HG03457 (cell line): Measurements from ENCODE around the gene MAML2.

Source experiments
- ATAC-seq: cut with Tn5 transposase; IDR thresholded peaks from one replicate; pipeline ENCODE4 v1.9.1; 2021; ENCODE audit warnings: moderate number of reproducible peaks; ENCODE audit not compliant: unreplicated experiment

MAML2 gene

GRCh38 chr11:96318850-96319249 lies 24.1 kb downstream of the MAML2 start:
- ATAC-seq, result no peak

DNA sequence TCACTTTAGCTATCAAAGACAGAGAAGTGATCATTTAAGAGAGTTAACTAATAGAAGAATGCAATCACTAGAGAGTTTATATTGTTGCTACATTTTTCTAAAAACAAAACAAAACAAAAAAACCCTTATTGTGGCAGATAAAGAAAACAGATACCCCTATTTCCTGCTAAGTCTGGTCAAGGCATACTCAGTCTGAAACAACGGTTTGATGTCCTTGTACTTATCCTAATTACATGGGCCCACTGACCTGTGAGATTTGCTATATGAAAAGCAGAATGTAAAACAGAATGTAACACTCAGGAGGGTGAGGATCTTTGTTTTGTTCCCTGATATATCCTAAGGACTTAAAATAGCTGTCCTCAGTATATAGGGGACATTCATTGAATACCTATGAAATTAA lies 24.6 kb downstream of the MAML2 start:
- no peak for ATAC-seq

- ATAC-seq, result no peak
Observed at GRCh38 chr11:96317985-96318384, 25.0 kb downstream of the MAML2 start.

DNA sequence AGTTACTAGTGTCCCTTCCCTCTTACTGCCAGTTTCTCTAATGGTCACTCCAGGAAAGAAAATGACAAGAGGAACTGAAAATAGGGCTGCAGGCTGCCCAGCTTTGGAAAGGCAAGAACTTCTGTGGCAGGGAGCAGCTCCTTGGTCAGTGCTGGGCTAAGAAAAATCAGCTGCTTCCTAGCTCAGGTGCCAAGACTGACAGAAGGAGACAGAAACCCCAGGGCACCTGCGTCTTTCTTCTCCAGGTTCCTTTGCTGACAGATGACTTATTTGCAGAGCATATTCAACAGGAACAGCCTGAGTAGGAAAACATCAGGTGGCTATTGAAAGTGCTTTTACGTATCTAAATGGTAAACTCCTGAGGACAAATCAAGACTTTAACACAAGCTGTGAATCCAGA lies 25.4 kb downstream of the MAML2 start:
- no peak for ATAC-seq

GRCh38 chr11:96316869-96317268 lies 26.1 kb downstream of the MAML2 start:
- ATAC-seq, result no peak

DNA sequence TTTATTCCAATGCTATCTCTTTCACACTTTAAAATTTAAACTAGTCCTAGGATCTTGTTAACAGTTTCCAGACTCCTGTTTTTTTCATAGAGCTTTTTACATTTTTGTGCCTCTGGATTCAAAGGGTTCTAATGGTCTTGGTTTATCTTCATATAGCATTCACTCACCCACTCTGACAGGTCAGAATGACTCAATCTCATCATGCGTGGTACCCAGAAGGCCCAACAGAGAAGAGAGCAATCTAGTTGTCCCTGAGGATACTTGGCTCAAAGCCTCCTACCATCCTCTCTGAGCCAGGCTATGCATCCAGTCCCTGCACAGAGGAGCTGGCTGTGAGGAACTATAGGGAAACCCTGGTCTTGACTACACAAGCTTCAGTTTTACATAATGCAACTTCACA lies 27.5 kb downstream of the MAML2 start:
- no peak for ATAC-seq

- no peak for ATAC-seq
Observed at GRCh38 chr11:96314326-96315020, 28.5 kb downstream of the MAML2 start.

GRCh38 chr11:96313163-96313562 lies 29.8 kb downstream of the MAML2 start:
- no peak for ATAC-seq

DNA sequence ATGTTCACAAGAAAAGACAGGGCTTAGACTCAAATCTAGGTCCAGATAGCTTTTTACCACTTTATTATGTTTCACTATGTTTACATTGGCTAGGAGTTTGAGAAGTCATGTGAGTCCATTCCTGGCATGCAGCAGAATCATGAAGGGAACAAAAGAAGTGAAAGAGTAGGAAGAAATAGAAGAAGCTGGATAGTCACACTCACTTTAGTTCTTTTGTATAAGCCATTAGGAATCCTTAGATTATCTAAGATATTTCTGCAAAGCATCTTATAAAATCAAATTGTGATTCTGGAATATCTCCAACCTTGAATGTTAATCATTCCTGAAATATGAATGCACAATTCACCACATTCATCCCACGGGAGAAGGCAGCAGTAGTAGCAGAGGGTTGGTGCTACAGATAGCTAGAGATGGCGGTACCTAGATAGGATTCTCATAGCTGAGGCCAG lies 31.9 kb downstream of the MAML2 start:
- no peak for ATAC-seq

GRCh38 chr11:96310236-96310635 lies 32.8 kb downstream of the MAML2 start:
- ATAC-seq, result no peak

DNA sequence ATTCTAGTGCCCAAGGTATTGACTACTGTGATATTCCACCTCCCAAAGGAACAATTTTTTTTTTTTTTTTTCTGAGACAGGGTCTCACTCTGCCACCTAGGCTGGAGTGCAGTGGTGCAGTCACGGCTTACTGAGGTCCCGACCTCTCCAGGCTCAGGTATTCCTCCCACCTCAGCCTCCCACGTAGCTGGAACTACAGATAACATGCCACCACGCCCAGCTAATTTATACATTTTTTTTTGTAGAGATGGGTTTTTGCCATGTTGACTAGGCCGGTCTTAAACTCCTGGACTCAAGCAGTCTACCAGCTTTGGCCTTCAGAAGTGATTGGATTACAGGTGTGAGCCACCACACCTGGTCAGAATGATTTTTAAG lies 33.4 kb downstream of the MAML2 start:
- no peak for ATAC-seq

- ATAC-seq, result no peak
Observed at GRCh38 chr11:96309016-96309642, 33.9 kb downstream of the MAML2 start.

- no peak for ATAC-seq
Observed at GRCh38 chr11:96307776-96308140, 35.2 kb downstream of the MAML2 start.

- ATAC-seq, result no peak
Observed at GRCh38 chr11:96306933-96307775, 35.8 kb downstream of the MAML2 start.

- no peak for ATAC-seq
Observed at GRCh38 chr11:96306600-96306932, 36.4 kb downstream of the MAML2 start.

- no peak for ATAC-seq
Observed at GRCh38 chr11:96306071-96306470, 36.9 kb downstream of the MAML2 start.

DNA sequence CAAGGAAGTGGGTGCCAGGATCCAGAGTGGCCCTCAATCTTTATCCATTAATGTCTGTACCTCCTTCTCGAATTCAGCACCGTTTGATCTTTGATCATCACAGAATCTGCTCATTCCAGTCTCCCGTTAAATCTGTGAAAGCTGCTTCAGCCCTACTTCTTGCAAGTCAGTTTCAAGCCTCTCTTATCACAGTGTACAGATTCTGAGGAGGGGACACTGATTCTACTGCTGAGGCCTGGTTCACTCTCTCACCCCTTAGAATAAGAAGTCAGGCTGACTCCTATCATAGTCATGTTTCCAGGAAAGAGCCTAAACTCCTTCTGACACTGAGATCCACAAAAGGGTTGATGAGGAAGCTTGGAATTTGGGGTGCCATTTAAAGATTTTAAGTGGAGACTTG lies 39.0 kb downstream of the MAML2 start:
- no peak for ATAC-seq

DNA sequence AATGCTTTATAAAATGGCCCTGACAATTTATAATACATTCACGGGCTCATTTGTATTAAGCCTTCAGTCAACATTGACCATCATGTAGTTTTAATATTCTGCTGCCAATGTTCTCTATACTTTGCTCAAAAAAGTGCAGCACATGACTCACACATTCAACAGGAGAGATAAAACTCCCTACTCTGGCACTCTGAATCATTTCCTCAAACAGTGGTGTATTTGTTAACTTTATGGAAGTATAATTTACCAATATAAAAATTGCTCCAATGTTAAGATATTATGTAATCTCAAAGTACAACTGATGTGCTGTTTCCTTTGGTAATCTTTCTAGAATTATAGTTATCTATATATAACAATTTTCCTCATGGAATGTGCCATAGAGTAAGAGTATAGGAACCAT lies 39.9 kb downstream of the MAML2 start:
- no peak for ATAC-seq

DNA sequence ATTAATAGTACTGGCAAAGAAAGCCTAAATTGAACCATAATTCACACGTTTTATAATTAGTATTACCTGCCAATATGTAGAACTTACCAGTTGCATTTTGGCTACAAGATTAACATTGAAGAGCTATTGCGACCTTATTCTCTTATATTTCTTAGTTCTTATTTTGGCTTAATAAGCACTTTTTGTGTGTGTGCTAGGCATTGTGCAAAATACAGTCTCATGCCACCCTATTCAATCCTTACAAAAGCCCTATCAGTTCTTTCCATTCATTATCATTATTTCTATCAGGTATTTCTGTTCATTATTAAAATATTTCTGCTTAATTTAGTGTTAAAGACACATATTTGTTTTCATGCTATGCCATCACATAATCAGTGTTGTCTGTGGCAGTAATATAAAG lies 41.2 kb downstream of the MAML2 start:
- no peak for ATAC-seq

- ATAC-seq, result no peak
Observed at GRCh38 chr11:96299155-96299888, 43.7 kb downstream of the MAML2 start.

- ATAC-seq, result no peak
Observed at GRCh38 chr11:96295369-96295768, 47.6 kb downstream of the MAML2 start.
